PC-9 (cell line): ENCODE measurements around the gene KRTAP5-1.
"Not testable (repeated sequence)": the region's sequence is repeated elsewhere in the genome, so short reads cannot be mapped to it uniquely, and the experiment has no call there.

Experiments used
- CTCF ChIP-seq: fragments of 200-600 bp; sonication (generic); conservative IDR thresholded peaks from 2 replicates; pipeline ENCODE4 v1.6.1; 2017; ENCODE audit warnings: mixed run types, antibody characterized with exemption, mild to moderate bottlenecking, moderate library complexity
- EZH2 ChIP-seq: fragments of 200-600 bp; sonication (generic); IDR thresholded peaks from 2 replicates; pipeline ENCODE4 v1.8.0; 2017; ENCODE audit warnings: antibody characterized with exemption, low read depth

- TF ChIP-seq CTCF, EZH2: not testable (repeated sequence)
Measured at GRCh38 chr11:1582909-1583308, 2.2 kb downstream of the KRTAP5-1 start.
